Spleen (tissue), 11 donors: ENCODE data around the gene GPAM. TPM values are rescaled to one million over a fixed set of nuclear protein-coding genes. Genes with fewer than 3 reads are reported as not detected.

ENCODE experiments used
- DNase-seq: peaks from one replicate; pipeline ENCODE4 v3.0.0-alpha.2; 2020
- H3K27ac ChIP-seq, 8 donors: fragments of 200-600 bp; sonication (generic) in 7 of 8; 1 replicate in 4 of 8; 2 replicates in 4 of 8; pipeline versions ENCODE4 v1.5.0 to v1.8.0; 2016 to 2021; ENCODE audit warnings: inconsistent platforms in 4 of 8, mild to moderate bottlenecking in 4 of 8, moderate library complexity in 1 of 8
- H3K27me3 ChIP-seq, 7 donors: fragments of 200-600 bp; sonication (generic) in 6 of 7; replicated peaks in 1 of 7; 1 replicate in 4 of 7; 2 replicates in 3 of 7; pipeline versions ENCODE4 v1.5.0 to v1.8.0; 2016 to 2021; ENCODE audit warnings: inconsistent platforms in 3 of 7, mild to moderate bottlenecking in 1 of 7
- H3K36me3 ChIP-seq, 6 donors: fragments of 200-600 bp; sonication (generic) in 5 of 6; 1 replicate in 4 of 6; 2 replicates in 2 of 6; pipeline versions ENCODE4 v1.5.0 to v1.8.0; 2016 to 2021; ENCODE audit warnings: inconsistent platforms in 2 of 6
- H3K4me1 ChIP-seq, 6 donors: fragments of 200-600 bp; sonication (generic) in 5 of 6; 1 replicate in 3 of 6; 2 replicates in 3 of 6; pipeline versions ENCODE4 v1.5.0 to v1.8.0; 2016 to 2021; ENCODE audit warnings: inconsistent platforms in 3 of 6
- H3K4me3 ChIP-seq, 8 donors: fragments of 200-600 bp; sonication (generic) in 7 of 8; 1 replicate in 4 of 8; 2 replicates in 4 of 8; pipeline versions ENCODE4 v1.5.0 to v1.8.0; 2016 to 2021; ENCODE audit warnings: inconsistent platforms in 4 of 8, mild to moderate bottlenecking in 4 of 8, moderate library complexity in 2 of 8
- H3K9me3 ChIP-seq, 8 donors: fragments of 200-600 bp; sonication (generic) in 7 of 8; 1 replicate in 4 of 8; 2 replicates in 4 of 8; pipeline versions ENCODE4 v1.5.0 to v1.8.0; 2016 to 2021; ENCODE audit warnings: inconsistent platforms in 4 of 8
- CTCF ChIP-seq, 11 experiments: fragments of 200-600 bp in 7 of 11; fragments of 450-650 bp in 4 of 11; sonication (generic) in 4 of 11; IDR thresholded peaks in 8 of 11; conservative IDR thresholded peaks in 3 of 11; 1 replicate in 7 of 11; 2 replicates in 4 of 11; pipeline versions ENCODE4 v1.4.0 to v1.8.0; 2016 to 2021; ENCODE audit warnings: antibody characterized with exemption in 11 of 11, inconsistent platforms in 4 of 11, mild to moderate bottlenecking in 1 of 11
- POLR2A ChIP-seq, 3 donors: fragments of 450-650 bp; IDR thresholded peaks; one replicate each; pipeline ENCODE4 v1.5.1; 2017; ENCODE audit warnings: antibody characterized with exemption in 3 of 3, mild to moderate bottlenecking in 1 of 3
- POLR2AphosphoS5 ChIP-seq, 3 donors: sonication (generic); formaldehyde crosslinking; IDR thresholded peaks; one replicate each; pipeline ENCODE4 v1.5.1; 2017; ENCODE audit warnings: antibody characterized with exemption in 3 of 3
- WGBS, 5 donors: extraction: QIAGEN DNeasy Blood & Tissue Kit in 3 of 5; methylation state at CpG; one replicate each; pipeline versions ENCODE4 v1.1.5 to v1.1.7; 2013 to 2018; 5-methylcytosine and 5-hydroxymethylcytosine counted together
- intact Hi-C: fragments of 100-400 bp; cut with DNase I; formaldehyde crosslinking; loops from one replicate; pipeline ENCODE4 v1.15.0; 2023; ENCODE audit warnings: low total_unique reads
- polyA plus RNA-seq, 3 donors: library from polyadenylated mRNA; stranded (reverse); fragments of 200-250 nt; gene quantifications; one replicate each; pipeline ENCODE4 v1.2.1, GENCODE V29; 2013
- total RNA-seq, 7 donors: library from RNA; depleted of rRNA in 3 of 7; stranded (reverse); fragments of >200 nt in 3 of 7; fragmentation: NEBNext Ultra II Directional in 4 of 7; extraction: Animal tissue kit (Norgen Biotek cat#: 25700) in 4 of 7; gene quantifications; one replicate each; pipeline versions ENCODE4 v1.1.0 to v1.2.1, GENCODE V29; 2016 to 2021
- donor health status: healthy with polysubstance abuse.
- donor health status: DM: no; HTN: no; CAD: no; lungs with moderate emphysema.
- donor health status: DM: no; HTN: no; CAD: no.
- donor health status: Bipolar disorder and iron deficiency.
- donor health status: healthy.
- donor health status: DM: no; HTN: no; CAD: no.
- donor health status: DM: yes; HTN: yes; CAD: no.

The GPAM gene
- total and polyA plus RNA-seq, 10 donors, result 2.6 to 15.0 (median 6.5) TPM

DNA sequence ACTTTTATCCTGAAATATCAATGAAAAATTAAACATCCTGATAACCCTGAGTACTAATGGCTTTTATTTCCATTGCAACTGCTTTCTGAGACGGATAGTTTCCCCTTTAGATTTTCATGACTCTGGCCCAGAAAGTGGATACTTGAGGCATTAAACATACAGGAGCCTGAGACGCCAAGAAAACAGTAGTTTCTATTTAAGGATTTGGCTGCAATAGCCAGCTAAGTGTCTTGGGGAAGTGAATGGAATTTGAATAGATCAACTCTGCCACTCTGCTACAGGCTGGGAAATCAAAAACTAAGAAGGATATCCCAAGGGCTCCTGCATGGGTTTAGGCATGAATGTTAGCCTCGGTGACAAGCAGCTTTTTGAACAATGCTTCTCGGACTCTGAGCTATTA lies 24.7 kb upstream of the GPAM start:
- no peak for DNase-seq
- intact Hi-C loops, result no loop called here

DNA sequence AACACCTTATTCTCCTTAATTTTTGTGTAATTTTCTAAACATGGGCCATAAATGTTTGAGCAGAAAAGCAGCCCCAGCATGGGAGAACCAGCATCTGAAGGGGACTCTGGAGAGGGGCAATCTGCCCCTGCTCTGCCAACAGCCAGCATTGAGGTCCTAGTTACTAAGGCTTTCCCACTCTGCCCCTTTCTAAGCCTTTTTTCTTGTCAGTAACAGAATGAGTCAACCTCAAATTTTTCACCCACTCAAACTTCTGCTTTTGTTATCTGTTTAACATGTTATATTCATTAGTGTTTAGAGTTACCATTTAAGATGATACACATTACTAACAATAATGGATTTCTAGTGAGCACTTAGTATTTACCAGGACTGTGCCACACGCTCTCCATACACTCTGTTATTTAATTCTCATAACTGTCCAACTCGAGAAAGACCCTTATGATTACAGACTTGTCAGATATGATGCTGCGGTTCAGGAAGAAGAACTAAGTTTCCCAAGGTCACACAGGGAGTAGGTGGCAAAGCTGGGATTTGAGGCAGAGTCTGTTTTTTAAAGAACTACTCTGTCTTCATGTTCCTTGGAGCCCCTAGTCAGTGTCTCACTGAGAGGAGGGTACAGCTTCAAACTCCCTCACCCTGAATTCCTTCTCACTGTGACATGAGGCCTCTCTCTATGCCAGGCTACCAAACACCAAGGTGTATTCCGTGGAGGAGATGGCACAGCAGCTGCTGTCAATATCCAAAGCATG lies 19.9 kb upstream of the GPAM start:
- TF ChIP-seq POLR2AphosphoS5 (IDR thresholded peaks at IDR 0.05) (no peak), CTCF (IDR thresholded peaks at IDR 0.05 in 8 of 11, conservative IDR thresholded peaks at IDR 0.05 in 3 of 11) (no peak), POLR2A (IDR thresholded peaks at IDR 0.05) (no peak)
- no peak for DNase-seq
- Histone ChIP-seq H3K27me3 (peaks cover 0 to 10% (median 0%) of the 10 kb centered on the region in 7 donors), H3K9me3 (no peaks in the 10 kb centered on the region), H3K27ac (peak overlapping the region in 2 of 8 donors; percentile 23 to 26), H3K36me3 (no peaks in the 10 kb centered on the region), H3K4me1 (no peaks in the 10 kb centered on the region), H3K4me3 (no peak overlapping the region)
- intact Hi-C loops, result no loop called here
- 48 to 78% (median 66%) methylated on average over 4 of the region's 4 CpGs for WGBS, 5 donors

More for the DNA sequence above, 24.7 kb upstream of the GPAM start:
- 61 to 80% (median 73%) methylated on average over 4 of the region's 4 CpGs for WGBS, 5 donors
- Histone ChIP-seq H3K27ac (no peak overlapping the region), H3K4me1 (no peaks in the 10 kb centered on the region), H3K9me3 (no peaks in the 10 kb centered on the region), H3K27me3 (peaks cover 0 to 14% (median 0%) of the 10 kb centered on the region in 7 donors), H3K4me3 (no peak overlapping the region), H3K36me3 (no peaks in the 10 kb centered on the region)
- no peak for TF ChIP-seq POLR2AphosphoS5 (IDR thresholded peaks at IDR 0.05)
- TF ChIP-seq POLR2A (IDR thresholded peaks at IDR 0.05), result no peak
- no peak for TF ChIP-seq CTCF (IDR thresholded peaks at IDR 0.05 in 8 of 11, conservative IDR thresholded peaks at IDR 0.05 in 3 of 11)

- 70 to 78% (median 72%) methylated on average over 6 of the region's 6 CpGs for WGBS, 5 donors
- no peak for DNase-seq
- Histone ChIP-seq H3K27ac (peak overlapping the region in 2 of 8 donors; percentile 23 to 26), H3K36me3 (no peaks in the 10 kb centered on the region), H3K4me3 (no peak overlapping the region), H3K9me3 (no peaks in the 10 kb centered on the region), H3K4me1 (no peaks in the 10 kb centered on the region), H3K27me3 (peaks cover 0 to 5% (median 0%) of the 10 kb centered on the region in 7 donors)
- intact Hi-C loops, result no loop called here
- TF ChIP-seq POLR2A (IDR thresholded peaks at IDR 0.05) (no peak), CTCF (IDR thresholded peaks at IDR 0.05 in 8 of 11, conservative IDR thresholded peaks at IDR 0.05 in 3 of 11) (no peak), POLR2AphosphoS5 (IDR thresholded peaks at IDR 0.05) (no peak)
Observed at GRCh38 chr10:112202561-112203241, 19.1 kb upstream of the GPAM start.

- Histone ChIP-seq H3K4me1 (no peaks in the 10 kb centered on the region), H3K4me3 (no peak overlapping the region), H3K9me3 (no peaks in the 10 kb centered on the region), H3K36me3 (no peaks in the 10 kb centered on the region), H3K27me3 (peaks cover 0 to 4% (median 0%) of the 10 kb centered on the region in 7 donors), H3K27ac (no peak overlapping the region)
- 77 to 90% (median 86%) methylated on average over 1 of the region's 1 CpG for WGBS, 5 donors
- intact Hi-C loops, result no loop called here
- DNase-seq, result no peak
- TF ChIP-seq POLR2A (IDR thresholded peaks at IDR 0.05) (no peak), POLR2AphosphoS5 (IDR thresholded peaks at IDR 0.05) (no peak), CTCF (IDR thresholded peaks at IDR 0.05 in 8 of 11, conservative IDR thresholded peaks at IDR 0.05 in 3 of 11) (no peak)
Observed at GRCh38 chr10:112202076-112202475, 18.5 kb upstream of the GPAM start.
